Mesenchymal stem cell (in vitro differentiated cells and primary cell): Measurements from ENCODE around the gene SRSF3.

ENCODE experiments used
- DNase-seq: peaks from one replicate; pipeline ENCODE4 v3.0.0-alpha.2; 2013
- H2AFZ ChIP-seq: one replicate; pipeline ENCODE4 v1.6.1; 2013; ENCODE audit warnings: low read depth, mild to moderate bottlenecking, control low read depth, inconsistent platforms, low read length, moderate library complexity
- H2AK5ac ChIP-seq: 2 replicates; pipeline ENCODE4 v1.6.1; 2013; ENCODE audit warnings: low read length, moderate library complexity, mild to moderate bottlenecking, inconsistent platforms; ENCODE audit not compliant: severe bottlenecking
- H2BK120ac ChIP-seq: one replicate; pipeline ENCODE4 v1.6.1; 2013; ENCODE audit warnings: low read depth, mild to moderate bottlenecking, inconsistent platforms, low read length, moderate library complexity
- H2BK12ac ChIP-seq, 2 experiments: one replicate each; pipeline ENCODE4 v1.6.1; 2013; ENCODE audit warnings: inconsistent platforms in 2 of 2, low read length in 2 of 2, mild to moderate bottlenecking in 2 of 2, moderate library complexity in 2 of 2, control low read depth in 1 of 2
- H2BK15ac ChIP-seq: one replicate; pipeline ENCODE4 v1.6.1; 2013; ENCODE audit warnings: mild to moderate bottlenecking, low read depth, inconsistent platforms; ENCODE audit not compliant: poor library complexity, severe bottlenecking
- H2BK5ac ChIP-seq: 2 replicates; pipeline ENCODE4 v1.6.1; 2013; ENCODE audit warnings: low read depth, mild to moderate bottlenecking, low read length, control low read depth, inconsistent platforms; ENCODE audit not compliant: poor library complexity, severe bottlenecking
- H3K14ac ChIP-seq, 2 experiments: one replicate each; pipeline ENCODE4 v1.6.1; 2013; ENCODE audit warnings: inconsistent platforms in 2 of 2, low read length in 2 of 2, control low read depth in 1 of 2, mild to moderate bottlenecking in 1 of 2, moderate library complexity in 1 of 2
- H3K18ac ChIP-seq, 2 experiments: one replicate each; pipeline ENCODE4 v1.6.1; 2013; ENCODE audit warnings: inconsistent platforms in 2 of 2, low read length in 2 of 2, control low read depth in 1 of 2, low read depth in 1 of 2, mild to moderate bottlenecking in 1 of 2
- H3K23ac ChIP-seq, 2 experiments: one replicate each; pipeline ENCODE4 v1.6.1; 2013; ENCODE audit warnings: inconsistent platforms in 2 of 2, low read length in 2 of 2, mild to moderate bottlenecking in 2 of 2, moderate library complexity in 2 of 2, control low read depth in 1 of 2
- H3K27ac ChIP-seq: 2 replicates; pipeline ENCODE4 v1.5.1; 2013; ENCODE audit warnings: mild to moderate bottlenecking, moderate library complexity, low read length, control low read depth, inconsistent platforms; ENCODE audit not compliant: poor library complexity, severe bottlenecking
- H3K27me3 ChIP-seq, 2 experiments: 2 replicates each; pipeline versions ENCODE4 v1.6.1 to v1.7.0; 2013; ENCODE audit warnings: low read length in 2 of 2, mild to moderate bottlenecking in 2 of 2, moderate library complexity in 2 of 2, control low read depth in 1 of 2, inconsistent platforms in 1 of 2; ENCODE audit not compliant: control insufficient read depth in 1 of 2, insufficient read depth in 1 of 2
- H3K36me3 ChIP-seq, 2 experiments: 2 replicates each; pipeline versions ENCODE4 v1.6.1 to v1.7.0; 2013; ENCODE audit warnings: low read length in 2 of 2, control low read depth in 1 of 2, inconsistent platforms in 1 of 2, low read depth in 1 of 2, mild to moderate bottlenecking in 1 of 2; ENCODE audit not compliant: insufficient read depth in 2 of 2, control insufficient read depth in 1 of 2
- H3K4ac ChIP-seq, 2 experiments: one replicate each; pipeline ENCODE4 v1.6.1; 2013; ENCODE audit warnings: inconsistent platforms in 2 of 2, low read length in 2 of 2, mild to moderate bottlenecking in 2 of 2, moderate library complexity in 2 of 2, control low read depth in 1 of 2, low read depth in 1 of 2
- H3K4me1 ChIP-seq: 2 replicates; pipeline ENCODE4 v1.6.1; 2013; ENCODE audit warnings: low read depth, low read length, control low read depth; ENCODE audit not compliant: control insufficient read depth, insufficient read depth
- H3K4me2 ChIP-seq: 2 replicates; pipeline ENCODE4 v1.6.1; 2013; ENCODE audit warnings: low read length, mild to moderate bottlenecking, inconsistent platforms; ENCODE audit not compliant: poor library complexity, severe bottlenecking
- H3K4me3 ChIP-seq, 2 experiments: 2 replicates each; pipeline versions ENCODE4 v1.5.1 to v1.7.0; 2013; ENCODE audit warnings: low read length in 2 of 2, mild to moderate bottlenecking in 2 of 2, control low read depth in 1 of 2, low read depth in 1 of 2; ENCODE audit not compliant: insufficient read depth in 1 of 2
- H3K79me1 ChIP-seq: replicated peaks from 2 replicates; pipeline ENCODE4 v1.6.1; 2013; ENCODE audit warnings: mild to moderate bottlenecking, control low read depth, low read length, inconsistent platforms; ENCODE audit not compliant: poor library complexity, severe bottlenecking
- H3K9ac ChIP-seq: 2 replicates; pipeline ENCODE4 v1.7.0; 2013; ENCODE audit warnings: mild to moderate bottlenecking, low read length, moderate library complexity
- H3K9me3 ChIP-seq: 2 replicates; pipeline ENCODE4 v1.7.0; 2013; ENCODE audit warnings: mild to moderate bottlenecking, low read length; ENCODE audit not compliant: control insufficient read depth
- H4K8ac ChIP-seq: one replicate; pipeline ENCODE4 v1.6.1; 2013; ENCODE audit warnings: inconsistent platforms, mild to moderate bottlenecking, low read length, moderate library complexity
- H4K91ac ChIP-seq: one replicate; pipeline ENCODE4 v1.6.1; 2013; ENCODE audit warnings: mild to moderate bottlenecking, low read length, inconsistent platforms
- WGBS: methylation state at CpG from one replicate; pipeline ENCODE4 v1.1.7; 2013; ENCODE audit warnings: mixed read lengths; 5-methylcytosine and 5-hydroxymethylcytosine counted together

SRSF3 gene

DNA sequence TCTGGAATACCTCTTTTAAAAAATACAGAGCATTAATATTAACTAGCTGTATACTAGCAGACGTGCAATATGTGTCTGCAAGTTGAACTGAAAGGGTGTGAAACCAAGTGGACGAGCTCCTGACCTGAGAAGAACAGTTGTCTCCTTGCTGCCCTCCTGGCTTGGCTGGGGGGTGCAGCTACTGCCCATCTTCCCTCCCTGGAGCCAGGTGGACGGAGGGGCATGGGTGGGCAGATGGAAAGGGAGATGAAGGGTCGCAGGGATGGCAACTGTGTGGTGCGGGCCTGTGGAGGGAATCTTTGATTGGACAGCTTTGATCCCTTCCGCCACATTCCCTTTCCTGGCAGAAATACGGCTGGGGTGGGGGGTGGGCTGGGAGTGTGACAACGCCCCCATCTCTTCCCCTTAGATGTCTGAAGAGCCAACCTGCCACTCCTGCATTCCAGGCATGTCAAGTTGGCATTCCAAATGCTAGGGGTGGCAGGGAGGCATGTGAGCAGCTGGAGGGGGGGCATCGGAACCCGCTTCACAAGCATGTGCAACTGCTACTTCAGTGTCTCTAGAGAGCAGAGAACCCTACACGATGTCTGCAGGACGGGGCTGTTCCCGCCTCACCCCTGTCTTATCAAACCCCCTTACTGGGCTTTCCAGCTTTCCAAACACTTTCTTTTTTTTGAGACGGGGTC is 37.3 kb downstream of the SRSF3 start:
- Histone ChIP-seq H3K9me3 (no peaks in the 10 kb centered on the region), H2BK5ac (no peak overlapping the region), H2BK15ac (no peak overlapping the region), H3K4me2 (no peak overlapping the region), H3K18ac (peak overlapping the region in 1 of 2 experiments; percentile 37), H2BK12ac (no peak overlapping the region), H3K9ac (no peak overlapping the region), H2AFZ (no peak overlapping the region), H3K79me1 (peaks cover 2% of the 10 kb centered on the region), H3K36me3 (no peaks in the 10 kb centered on the region), H3K4me3 (no peak overlapping the region), H3K4me1 (peaks cover 30% of the 10 kb centered on the region), H2BK120ac (no peak overlapping the region), H3K4ac (no peak overlapping the region), H2AK5ac (peak overlapping the region; percentile 4), H3K27me3 (no peaks in the 10 kb centered on the region), H4K91ac (no peak overlapping the region), H3K14ac (no peak overlapping the region), H3K27ac (no peak overlapping the region), H3K23ac (no peak overlapping the region), H4K8ac (no peak overlapping the region)
- DNase-seq: no peak
- 81% methylated on average over 14 of the region's 14 CpGs for WGBS

DNA sequence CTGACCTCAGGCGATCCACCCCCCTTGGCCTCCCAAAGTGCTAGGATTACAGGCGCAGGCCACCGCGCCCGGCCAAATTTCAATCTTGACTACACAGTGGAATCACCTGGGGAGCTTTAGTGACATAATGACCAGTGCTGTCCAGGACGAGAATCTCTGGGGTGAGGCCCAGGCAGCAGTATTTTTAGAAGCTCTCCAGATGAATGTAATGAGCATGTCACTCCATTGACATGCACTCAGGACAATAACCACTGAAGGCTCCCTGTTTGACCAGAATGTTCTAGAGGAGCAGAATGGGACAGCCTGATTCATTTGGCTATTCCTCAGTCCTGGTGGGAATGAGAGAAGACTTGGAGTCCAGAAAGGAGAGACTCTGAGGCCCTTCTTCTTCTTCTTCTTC is 39.2 kb downstream of the SRSF3 start:
- no peak for DNase-seq
- Histone ChIP-seq H3K23ac (no peak overlapping the region), H3K9ac (no peak overlapping the region), H3K27me3 (no peaks in the 10 kb centered on the region), H2BK120ac (no peak overlapping the region), H4K91ac (no peak overlapping the region), H2BK5ac (no peak overlapping the region), H2AK5ac (peak overlapping the region; percentile 4), H3K27ac (no peak overlapping the region), H3K4me3 (no peak overlapping the region), H3K4ac (no peak overlapping the region), H2BK15ac (peak overlapping the region; percentile 13), H3K18ac (peak overlapping the region in 1 of 2 experiments; percentile 10), H3K14ac (no peak overlapping the region), H3K9me3 (no peaks in the 10 kb centered on the region), H2AFZ (no peak overlapping the region), H3K4me1 (peaks cover 26% of the 10 kb centered on the region), H3K36me3 (no peaks in the 10 kb centered on the region), H3K4me2 (no peak overlapping the region), H3K79me1 (no peaks in the 10 kb centered on the region), H4K8ac (no peak overlapping the region), H2BK12ac (no peak overlapping the region)
- 94% methylated on average over 6 of the region's 6 CpGs for WGBS

DNA sequence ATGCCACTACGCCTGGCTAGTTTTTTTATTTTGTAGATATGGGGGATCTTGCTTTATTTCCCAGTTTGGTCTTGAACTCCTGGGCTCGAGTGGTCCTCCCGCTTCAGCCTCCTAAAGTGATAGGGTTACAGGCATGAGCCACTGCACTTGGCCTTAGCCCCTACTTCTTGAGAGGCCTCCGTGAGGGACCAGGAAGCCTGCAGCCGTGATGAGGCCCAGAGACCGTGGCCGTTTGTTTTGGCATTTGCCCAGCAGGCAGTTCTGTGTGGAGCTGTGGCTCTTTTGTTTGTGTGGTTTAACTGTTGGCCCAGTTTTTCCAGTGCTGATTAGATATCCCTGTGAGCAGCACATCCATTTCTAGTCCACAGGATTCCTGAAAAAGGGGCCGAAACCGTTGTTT is 39.8 kb downstream of the SRSF3 start:
- DNase-seq: peak; percentile 72
- Histone ChIP-seq H2BK12ac (peak overlapping the region in 1 of 2 experiments; percentile 65), H3K4me1 (peaks cover 26% of the 10 kb centered on the region), H3K14ac (no peak overlapping the region), H3K18ac (peak overlapping the region; percentile 5 to 54), H3K9me3 (no peaks in the 10 kb centered on the region), H2BK120ac (no peak overlapping the region), H2AFZ (no peak overlapping the region), H3K4me2 (peak overlapping the region; percentile 2), H3K23ac (no peak overlapping the region), H3K36me3 (no peaks in the 10 kb centered on the region), H3K4ac (no peak overlapping the region), H3K9ac (peak overlapping the region; percentile 47), H3K79me1 (no peaks in the 10 kb centered on the region), H3K27ac (peak overlapping the region; percentile 72), H2BK15ac (no peak overlapping the region), H4K91ac (no peak overlapping the region), H3K4me3 (no peak overlapping the region), H4K8ac (peak overlapping the region; percentile 27), H2BK5ac (no peak overlapping the region), H2AK5ac (peak overlapping the region; percentile 68), H3K27me3 (no peaks in the 10 kb centered on the region)
- WGBS: 58% methylated on average over 9 of the region's 9 CpGs

DNA sequence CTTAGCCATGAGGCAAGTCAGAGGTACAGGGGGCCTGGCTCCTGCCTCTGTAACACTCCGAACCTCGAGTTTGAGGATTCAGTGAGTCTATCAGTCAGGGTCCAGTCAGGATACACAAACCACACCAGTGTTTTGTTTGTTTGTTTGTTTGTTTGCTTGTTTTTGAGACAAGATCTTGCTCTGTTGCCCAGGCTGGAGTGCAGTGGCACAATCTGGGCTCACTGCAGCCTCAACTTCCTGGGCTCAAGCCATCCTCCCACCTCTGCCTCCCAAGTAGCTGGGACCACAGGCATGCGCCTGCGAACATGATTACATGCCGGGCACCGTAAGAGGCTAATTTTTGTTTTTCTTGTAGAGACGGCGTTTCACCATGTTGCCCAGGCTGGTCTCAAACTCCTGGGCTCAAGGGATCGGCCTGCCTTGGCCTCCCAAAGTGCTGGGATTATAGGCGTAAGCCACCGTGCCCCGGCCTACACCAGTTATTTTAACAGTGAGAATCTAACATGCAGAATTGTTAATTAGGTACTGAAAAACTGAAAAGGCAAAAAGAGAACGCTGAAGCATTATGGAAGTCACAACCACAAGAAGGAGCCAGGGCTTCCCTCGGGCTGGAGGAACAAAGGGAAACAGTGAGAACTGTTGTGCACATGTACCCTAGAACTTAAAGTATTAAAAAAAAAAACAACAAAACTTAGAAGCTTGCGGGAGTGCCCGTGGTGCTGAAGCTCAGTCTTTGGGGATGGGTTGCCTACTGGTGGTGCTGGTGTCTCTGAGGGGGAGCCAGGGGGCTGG is 40.4 kb downstream of the SRSF3 start:
- WGBS: 95% methylated on average over 15 of the region's 16 CpGs
- peaks cover 24% of the 10 kb centered on the region for H3K4me1 ChIP-seq
- H3K9ac ChIP-seq: peak overlapping the region; percentile 47
- no peaks in the 10 kb centered on the region for H3K27me3 ChIP-seq
- peak overlapping the region; percentile 2 for H3K4me2 ChIP-seq
- H3K9me3 ChIP-seq: no peaks in the 10 kb centered on the region
- no peak overlapping the region for H4K91ac ChIP-seq
- no peak overlapping the region for H2BK120ac ChIP-seq
- DNase-seq: no peak
- no peaks in the 10 kb centered on the region for H3K79me1 ChIP-seq
- H3K4ac ChIP-seq: no peak overlapping the region
- H2BK12ac ChIP-seq: peak overlapping the region in 1 of 2 experiments; percentile 65
- peak overlapping the region; percentile 27 for H4K8ac ChIP-seq
- no peak overlapping the region for H3K14ac ChIP-seq
- no peaks in the 10 kb centered on the region for H3K36me3 ChIP-seq
- H2AK5ac ChIP-seq: peak overlapping the region; percentile 68
- H2BK5ac ChIP-seq: no peak overlapping the region
- H3K4me3 ChIP-seq: no peak overlapping the region
- H3K18ac ChIP-seq: peak overlapping the region; percentile 5 to 54
- no peak overlapping the region for H2AFZ ChIP-seq
- H3K27ac ChIP-seq: peak overlapping the region; percentile 72
- no peak overlapping the region for H3K23ac ChIP-seq
- H2BK15ac ChIP-seq: no peak overlapping the region
